GM18951 (cell line): ENCODE results near the gene ABCA7.
"Not testable (repeated sequence)": the region's sequence is repeated elsewhere in the genome, so short reads cannot be mapped to it uniquely, and the experiment has no call there.

Source experiments
- POLR2A ChIP-seq: IDR thresholded peaks from 4 replicates; pipeline ENCODE4 v1.6.1; 2011; ENCODE audit warnings: mild to moderate bottlenecking; ENCODE audit not compliant: insufficient read length, insufficient read depth; ENCODE audit errors: extremely low read depth
- in situ Hi-C: fragments of 300-500 bp; cut with MboI; formaldehyde crosslinking; loops from one replicate; pipeline ENCODE4 v1.12.0; 2022; ENCODE audit warnings: low sequenced_read_pairs, mixed read lengths, inconsistent platforms; ENCODE audit not compliant: unreplicated experiment

ABCA7 gene

GRCh38 chr19:1016647-1017114, 23.2 kb upstream of the ABCA7 start:
- TF ChIP-seq POLR2A, result no peak
- in situ Hi-C loops, result no loop called here

GRCh38 chr19:1017115-1017905, 22.6 kb upstream of the ABCA7 start:
- no peak for TF ChIP-seq POLR2A
- in situ Hi-C loops, result no loop called here

DNA sequence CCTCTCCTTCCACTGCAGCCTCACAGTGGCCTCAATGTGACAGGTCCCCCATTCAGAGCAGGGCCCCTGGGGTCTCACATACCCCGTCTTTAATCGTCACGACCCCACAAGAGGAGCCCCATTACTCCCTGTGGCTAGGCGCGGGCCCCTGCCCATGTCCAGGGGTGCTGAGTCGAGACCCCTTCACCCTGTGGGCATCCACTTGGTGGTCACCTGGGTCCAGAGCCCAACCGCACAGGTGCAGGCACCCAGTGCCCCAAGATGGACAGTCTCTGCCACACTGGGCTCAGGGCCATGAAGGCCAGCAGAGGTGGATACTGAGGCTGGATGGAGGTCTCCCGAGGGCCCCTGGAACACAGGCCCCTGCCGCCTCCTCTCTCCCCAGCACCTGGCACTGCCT, 22.0 kb upstream of the ABCA7 start:
- TF ChIP-seq POLR2A, result no peak
- in situ Hi-C loops, result no loop called here

GRCh38 chr19:1018393-1018792, 21.5 kb upstream of the ABCA7 start:
- in situ Hi-C loops, result no loop called here

GRCh38 chr19:1018932-1019615, 20.8 kb upstream of the ABCA7 start:
- in situ Hi-C loops, result no loop called here
- no peak for TF ChIP-seq POLR2A

More at GRCh38 chr19:1018393-1018792, 21.5 kb upstream of the ABCA7 start:
- no peak for TF ChIP-seq POLR2A

- no peak for TF ChIP-seq POLR2A
- in situ Hi-C loops, result no loop called here
Observed at GRCh38 chr19:1019616-1019961, 20.3 kb upstream of the ABCA7 start.

DNA sequence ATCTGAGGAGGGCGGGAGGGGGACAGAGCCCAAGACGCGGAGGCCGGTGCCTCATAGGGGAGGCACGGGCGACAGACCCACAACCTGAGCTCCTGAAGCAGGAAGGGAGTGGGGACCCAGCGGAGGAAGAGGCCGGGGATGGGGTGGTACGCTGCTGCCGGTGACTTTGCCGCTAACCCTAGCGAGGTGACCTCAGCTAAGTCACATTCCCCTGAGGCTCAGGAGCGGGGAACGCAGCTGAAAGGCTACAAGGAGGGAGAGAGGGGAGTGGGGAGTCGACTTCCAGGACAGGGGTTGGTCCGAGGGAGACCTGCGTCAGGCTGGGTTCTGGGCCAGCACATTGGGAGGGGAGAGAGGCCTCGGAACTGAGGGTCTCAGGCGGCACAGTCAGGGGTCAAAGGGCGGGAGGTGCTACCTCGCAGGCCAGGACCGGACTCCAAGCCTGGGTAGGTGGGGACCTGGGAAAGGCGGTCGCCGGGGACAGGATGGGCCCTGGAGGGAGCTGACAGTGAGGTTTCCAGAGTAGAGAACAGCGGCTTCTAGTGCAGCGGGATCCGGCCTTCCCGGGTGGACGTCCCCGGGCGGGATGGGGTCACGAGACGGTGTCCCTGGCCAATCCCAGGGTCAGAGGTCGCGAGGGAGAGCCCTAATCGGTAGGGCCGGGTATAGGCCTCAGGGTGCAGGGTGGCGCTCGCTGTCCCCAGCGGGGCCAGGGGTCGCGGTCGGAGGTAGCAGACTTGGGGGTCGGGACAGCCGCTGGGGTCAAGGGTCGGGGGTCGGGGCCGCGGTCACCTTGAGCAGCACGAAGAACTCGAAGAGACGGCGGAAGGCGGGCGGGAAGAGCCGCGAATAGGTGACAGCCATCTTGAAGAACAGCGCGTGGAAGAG, 19.7 kb upstream of the ABCA7 start:
- in situ Hi-C loops, result no loop called here
- no peak for TF ChIP-seq POLR2A

DNA sequence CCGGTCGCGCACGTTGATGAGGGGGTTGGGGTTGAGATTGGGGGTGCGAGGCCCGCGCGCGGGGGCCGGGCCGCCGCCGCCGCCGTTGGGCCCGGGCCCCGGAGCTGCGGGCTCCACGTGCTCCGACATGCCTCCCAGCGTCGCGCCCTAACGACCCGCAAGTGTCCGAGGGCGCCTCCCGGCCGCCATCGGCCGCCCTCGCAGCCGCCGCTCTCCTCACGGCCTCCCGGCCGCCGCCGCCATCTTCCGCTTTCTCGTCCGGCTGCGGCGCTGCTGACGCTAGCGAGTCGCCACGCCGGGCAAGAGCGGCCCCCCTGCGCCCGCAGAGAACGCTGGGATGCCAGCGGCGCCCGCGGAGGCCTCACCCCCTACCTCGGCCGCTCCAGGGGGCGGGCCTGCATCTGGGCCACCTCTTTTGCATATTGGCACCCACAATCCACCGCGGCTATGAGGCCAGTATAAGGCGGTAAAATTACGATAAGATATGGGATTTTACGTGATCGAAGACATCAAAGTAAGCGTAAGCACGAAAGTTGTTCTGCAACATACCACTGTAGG, 19.0 kb upstream of the ABCA7 start, which contains the start of gene TMEM259:
Gene TMEM259 (minus strand): TSS at position 256 of the 558 bp plus-strand sequence. CDS start 127 bp downstream, at position 129.
- TF ChIP-seq POLR2A, result peak; percentile 84
- in situ Hi-C loops, result no loop called here

GRCh38 chr19:1023883-1024188, 16.1 kb upstream of the ABCA7 start:
- in situ Hi-C loops, result not testable (repeated sequence)

GRCh38 chr19:1025080-1025479, 14.8 kb upstream of the ABCA7 start:
- in situ Hi-C loops, result not testable (repeated sequence)

DNA sequence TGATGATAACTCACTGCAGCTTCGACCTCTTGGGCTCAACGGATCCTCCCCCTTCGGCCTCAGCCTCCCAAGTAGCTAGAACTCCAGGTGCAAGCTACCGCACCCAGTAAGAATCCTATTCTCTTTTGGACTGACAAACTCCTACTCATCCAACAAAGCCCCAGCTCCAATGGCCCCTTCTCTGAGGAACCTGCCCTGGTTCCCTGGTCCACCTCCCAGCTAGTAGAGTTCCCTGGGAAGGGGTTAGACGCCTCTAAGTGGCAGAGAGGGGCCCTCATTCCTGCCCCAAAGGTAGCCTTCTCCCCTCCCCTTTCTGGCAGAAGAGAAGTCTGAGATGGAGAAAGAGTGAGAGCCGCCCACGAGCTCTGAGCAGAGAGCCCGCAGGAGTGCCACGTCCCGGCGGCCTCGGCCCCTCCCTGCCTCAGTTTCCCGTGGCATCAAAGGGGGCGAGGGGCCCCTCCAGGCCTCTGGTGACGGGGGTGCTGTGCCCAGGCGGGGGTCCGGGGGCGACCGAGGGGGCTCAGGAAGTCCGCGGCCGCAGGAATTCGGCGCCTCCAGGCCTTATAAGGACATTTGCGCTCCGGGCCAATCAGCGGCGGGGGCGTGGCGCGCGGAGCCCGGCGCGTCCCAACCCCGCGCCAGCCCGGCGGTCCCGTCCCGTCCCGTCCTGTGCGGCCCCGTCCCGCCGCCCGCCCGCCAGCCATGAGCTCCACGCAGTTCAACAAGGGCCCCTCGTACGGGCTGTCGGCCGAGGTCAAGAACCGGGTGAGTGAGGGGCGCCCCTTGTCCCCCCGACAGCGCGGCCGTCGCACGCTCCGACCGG, 13.7 kb upstream of the ABCA7 start, which contains the start of gene CNN2:
Gene CNN2 (plus strand): TSS at position 649 of the 823 bp plus-strand sequence. CDS start 54 bp downstream, at position 703.
- TF ChIP-seq POLR2A, result peak; percentile 87
- in situ Hi-C loops, result no loop called here

DNA sequence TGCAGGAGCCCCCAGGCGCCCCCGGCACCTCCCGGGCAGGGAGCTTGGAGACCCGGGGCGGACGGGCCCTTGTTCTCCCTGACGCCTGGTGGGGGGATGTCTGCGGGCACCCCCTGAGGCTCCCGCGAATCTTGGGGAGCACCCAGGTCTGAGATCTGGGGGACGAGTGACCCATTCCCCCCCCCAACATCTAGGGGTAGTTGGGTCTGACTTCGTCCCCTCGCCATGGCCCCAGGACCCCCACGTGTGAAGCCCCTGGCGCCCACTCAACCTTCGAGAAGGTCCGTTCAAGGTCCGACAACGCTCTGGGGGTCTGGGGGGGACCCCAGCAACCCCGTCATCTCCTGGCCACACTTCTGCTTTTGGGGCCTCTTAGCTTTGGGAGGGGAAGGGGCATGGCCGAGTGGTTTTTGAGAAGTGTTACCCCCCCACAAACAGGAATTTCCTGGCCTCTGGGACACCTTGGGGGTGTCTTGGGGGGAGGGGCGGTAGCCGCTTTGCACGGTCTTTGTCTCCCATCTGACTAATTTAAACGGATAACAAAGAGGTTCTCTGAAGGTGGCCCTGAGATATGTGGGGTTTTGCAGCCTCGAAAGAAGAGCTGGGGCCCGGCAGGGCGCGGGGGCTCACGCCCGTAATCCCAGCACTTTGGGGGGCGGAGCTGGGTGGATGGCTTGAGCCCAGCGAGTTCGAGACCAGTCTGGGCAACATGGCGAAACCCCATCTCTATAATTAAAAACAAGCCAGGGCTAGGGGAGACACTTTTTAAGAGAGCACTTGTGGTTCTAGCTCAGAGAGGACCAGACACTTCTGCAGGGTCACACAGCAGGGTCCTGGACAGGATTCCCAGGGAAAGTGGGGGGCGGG, 12.9 kb upstream of the ABCA7 start:
- in situ Hi-C loops, result no loop called here
- TF ChIP-seq POLR2A, result no peak

GRCh38 chr19:1027650-1028061, 12.3 kb upstream of the ABCA7 start:
- in situ Hi-C loops, result no loop called here
- TF ChIP-seq POLR2A, result no peak
